NCI-H1694 treated with DMSO at 0.1 percent for 48 hours (cell line): ENCODE data around the gene CLCN2.

Source experiments
- DNase-seq: peaks from one replicate; lab custom pipeline; 2025; lab: John Stamatoyannopoulos, UW

Gene CLCN2

DNA sequence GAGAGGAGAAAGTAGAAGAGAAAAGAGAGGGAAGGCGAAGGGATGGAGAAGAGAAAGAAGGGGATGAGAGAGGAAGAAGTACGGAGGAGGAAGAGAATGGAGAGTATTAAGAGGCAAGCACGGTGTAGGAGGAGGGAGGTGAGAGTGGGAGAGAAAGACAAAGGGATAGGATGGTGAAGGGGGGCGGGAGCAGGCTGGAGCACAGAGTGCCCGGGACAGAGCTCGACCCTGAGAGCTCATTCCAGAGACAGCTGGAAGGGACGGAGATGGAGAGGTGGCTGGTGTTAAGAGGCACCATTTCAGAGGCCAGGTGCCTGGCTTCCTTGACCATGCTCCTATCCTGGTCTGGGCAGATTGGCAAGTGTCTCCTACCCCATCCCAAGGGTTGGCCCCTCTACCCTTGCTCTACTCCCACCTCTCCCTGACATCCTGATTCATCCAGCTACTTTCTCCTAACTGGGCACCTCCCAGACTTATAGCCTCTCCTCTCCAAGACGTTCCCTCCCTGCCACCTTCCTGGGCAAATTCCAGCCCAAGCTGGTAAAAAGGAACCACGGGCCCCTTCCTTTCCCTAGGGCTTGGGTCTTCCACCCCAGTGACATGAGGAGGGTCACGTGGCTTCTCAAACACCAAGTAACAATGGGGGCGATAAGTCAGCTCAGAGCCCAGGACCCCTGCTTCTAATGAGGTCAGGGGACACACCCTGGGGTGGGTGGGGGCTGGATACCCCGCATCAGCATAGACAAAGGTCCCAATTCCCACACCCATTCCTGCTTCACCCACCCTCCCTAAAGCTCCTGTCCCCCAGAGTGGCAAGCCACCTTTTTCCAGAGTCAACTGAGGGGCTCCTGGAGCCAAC lies 1.1 kb downstream of the CLCN2 start:
- DNase-seq, result no peak

DNA sequence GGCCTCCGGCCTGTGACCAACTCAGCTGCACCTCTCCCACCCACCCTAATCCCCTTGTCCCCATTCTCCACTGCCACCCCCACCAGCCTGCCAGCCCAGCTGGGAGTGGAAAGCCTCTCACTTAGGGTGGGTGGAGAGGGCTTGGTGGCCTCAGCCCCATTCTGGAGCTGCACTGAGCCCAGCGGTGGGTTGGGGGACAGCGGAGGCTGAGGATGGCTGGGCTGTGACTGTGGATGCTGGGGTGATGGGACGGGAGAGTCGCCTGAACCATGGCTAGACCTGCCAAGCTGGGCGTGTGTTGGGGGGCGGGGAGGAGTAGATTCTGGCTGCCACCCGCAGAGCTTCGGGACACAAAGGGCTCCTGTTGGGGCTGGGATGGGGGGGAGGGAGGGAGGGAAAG lies 1.8 kb downstream of the CLCN2 start:
- no peak for DNase-seq

DNA sequence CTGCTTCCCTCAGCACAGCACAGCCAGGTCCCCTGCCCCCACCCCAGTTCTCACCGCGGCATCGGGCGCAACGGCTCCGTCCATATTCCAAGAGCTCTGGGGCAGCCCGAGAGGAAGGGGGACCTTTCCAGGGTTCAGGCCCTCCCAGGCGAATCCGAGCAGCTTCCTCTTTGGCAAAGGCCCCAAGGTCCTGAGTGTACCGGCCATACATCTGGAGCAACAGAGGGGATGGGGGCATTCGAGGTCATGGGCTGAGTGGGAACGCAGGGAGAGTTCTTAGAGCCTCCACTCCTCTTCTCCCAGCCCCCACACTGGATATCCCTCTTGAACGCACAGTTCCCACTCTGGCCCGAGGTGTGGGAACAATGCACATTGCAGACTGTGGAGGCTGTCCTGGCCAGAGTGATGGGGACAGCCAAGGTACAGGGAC lies 2.5 kb downstream of the CLCN2 start:
- no peak for DNase-seq

DNA sequence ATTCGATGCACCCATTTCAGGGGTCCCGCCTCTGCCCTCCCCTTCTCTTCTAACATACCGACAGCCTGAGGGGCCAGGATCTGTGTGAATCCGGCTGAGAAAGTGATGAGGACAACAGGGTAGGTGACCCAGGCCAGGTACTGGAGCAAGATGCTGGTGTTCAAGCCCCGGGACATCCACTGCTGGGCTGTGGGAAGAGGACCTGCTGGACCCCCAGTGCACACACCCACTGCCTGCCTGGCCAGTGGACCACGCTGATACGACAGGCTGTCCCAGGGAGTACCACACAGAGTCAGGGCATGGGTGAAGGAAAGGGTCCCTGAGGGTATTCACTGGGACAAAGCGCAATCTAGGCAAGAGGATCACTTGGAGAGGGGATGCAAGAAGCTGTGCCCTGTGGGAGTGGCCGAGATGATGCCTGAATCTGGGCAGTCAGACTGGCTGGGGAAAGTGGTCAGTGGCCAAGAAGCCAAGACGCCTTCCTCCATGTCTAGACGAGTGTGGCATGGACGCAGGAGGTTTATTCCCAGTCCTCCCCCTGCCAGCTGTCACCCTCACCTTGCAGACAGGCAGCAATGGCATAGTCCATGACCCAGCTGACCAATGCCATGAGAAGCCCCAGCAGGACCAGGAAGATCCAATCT lies 3.2 kb downstream of the CLCN2 start:
- no peak for DNase-seq

DNA sequence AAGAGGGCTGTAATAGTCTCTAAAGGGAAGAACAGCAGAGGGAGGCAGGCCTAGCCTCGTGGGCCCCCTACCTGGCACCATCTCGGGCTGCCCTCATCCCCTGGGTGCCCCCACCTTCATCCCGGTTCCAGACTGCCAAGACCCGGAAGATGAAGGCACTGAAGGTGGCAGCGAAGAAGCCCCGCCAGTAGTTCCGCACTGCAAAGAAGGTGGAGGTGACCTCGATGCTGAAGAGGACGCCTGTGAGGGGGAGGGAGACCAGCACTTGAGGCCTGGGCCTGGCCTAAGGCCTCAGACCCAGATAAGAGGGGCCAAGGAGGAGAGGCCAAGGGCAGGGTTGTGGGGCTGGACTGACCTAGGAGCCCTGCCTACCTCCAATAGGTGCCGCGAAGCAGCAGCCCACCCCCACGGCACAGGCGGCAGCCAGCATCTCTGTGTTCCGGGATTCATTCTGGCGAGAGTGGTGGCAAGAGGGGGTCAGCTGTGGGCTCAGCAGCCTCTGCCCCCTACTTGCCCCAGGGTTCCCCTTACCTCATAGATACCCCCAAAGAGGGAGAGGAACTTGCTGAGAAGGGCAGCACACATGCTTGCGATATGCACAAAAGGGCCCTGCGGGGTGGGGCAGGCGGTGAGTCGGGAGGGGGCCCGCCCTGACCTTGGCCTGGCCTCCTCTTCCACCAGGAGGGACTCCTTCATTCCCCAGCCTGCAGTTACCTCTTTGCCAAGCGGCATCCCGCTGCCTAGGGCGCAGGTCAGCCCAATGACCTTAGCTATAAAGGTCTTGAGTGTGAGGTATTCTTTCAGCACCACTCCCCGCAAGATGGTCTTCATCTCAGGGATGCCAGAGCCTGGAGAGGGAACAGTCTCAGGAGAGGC lies 3.9 kb downstream of the CLCN2 start:
- DNase-seq, result no peak

DNA sequence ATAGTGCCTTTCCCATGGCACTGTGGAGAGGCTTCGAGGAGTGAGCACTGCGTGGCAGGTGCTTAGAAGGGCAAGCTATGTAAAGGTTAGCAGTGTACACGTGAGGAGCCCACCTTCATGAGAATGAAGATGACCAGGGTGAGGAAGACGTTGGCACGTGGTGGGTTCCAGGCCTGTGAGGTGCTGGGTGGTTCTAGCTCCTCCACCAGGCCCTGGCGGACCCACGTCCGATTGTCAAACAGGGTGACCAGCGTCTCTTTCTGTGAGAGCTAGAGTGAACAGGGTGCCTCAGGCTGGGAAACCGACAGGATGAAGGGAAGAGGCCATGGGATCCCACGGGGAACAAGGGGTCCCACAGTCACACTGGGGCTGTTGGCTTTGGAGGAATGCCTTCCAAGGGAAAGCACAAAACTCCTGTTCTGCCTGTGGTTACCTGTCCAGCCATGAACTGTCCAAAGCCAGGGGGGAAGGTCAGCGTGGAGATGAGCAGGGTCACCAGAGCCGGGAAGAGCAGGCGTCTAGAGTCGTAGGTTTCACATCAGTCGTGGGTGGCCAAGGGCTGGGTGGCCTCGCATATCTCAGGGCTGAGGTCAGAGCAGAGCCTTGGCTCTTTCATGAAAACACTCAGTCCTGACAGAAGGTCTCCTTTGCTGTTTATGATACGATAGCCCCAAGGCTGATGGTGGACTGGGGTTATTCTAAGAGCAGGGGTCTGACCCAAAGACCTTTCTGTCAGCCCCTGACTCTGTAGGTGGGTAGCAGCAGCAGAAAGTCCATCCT lies 6.0 kb downstream of the CLCN2 start:
- no peak for DNase-seq

DNA sequence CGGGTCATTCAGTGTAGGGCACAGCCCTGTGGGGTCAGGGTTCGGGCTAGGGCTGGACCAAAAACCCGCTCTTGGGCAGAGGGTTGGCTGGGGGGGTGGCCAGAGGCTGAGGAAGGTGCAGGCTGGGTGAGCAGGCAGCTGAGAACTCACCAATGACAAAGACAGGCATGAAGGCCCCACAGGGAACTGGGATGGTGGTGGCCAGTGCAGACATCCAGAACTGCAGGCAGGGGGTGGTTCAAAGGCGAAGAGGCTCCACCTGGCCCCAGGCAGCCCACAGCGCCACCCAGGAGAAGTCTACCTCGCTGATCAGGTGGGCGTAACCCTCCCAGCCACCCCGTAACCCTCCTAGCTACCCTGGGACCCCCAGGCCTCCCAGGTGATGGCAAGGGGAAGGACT lies 6.7 kb downstream of the CLCN2 start:
- no peak for DNase-seq

DNA sequence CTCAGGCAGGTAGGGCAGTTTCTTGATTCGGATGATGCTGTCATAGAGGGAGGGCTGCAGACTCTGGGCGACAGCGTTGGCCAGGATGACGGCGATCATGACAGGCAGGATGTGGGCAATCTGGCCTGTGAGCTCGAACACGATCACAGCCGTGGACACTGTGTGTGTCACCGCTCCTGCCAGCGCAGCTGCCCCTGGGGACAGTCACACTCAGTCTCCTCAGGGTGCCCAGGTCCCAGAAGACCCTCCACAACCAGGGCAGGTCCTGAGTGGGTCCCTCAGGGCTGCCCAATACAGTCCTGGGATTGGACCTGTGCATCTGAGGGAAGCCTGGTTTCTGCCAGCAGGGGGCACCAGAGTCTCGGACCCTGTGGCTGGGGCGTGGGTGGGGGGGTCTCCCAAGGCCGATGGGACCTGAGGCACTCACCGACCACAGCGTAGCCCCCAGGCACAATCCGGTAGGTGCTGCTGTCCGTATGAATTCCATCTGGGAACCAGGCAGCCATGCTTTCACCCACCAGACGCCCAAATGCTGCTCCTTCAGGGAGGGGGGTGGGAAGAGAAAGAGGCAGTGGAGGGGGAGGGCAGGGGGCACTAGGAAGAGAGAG lies 7.2 kb downstream of the CLCN2 start:
- peak; percentile 3 for DNase-seq

DNA sequence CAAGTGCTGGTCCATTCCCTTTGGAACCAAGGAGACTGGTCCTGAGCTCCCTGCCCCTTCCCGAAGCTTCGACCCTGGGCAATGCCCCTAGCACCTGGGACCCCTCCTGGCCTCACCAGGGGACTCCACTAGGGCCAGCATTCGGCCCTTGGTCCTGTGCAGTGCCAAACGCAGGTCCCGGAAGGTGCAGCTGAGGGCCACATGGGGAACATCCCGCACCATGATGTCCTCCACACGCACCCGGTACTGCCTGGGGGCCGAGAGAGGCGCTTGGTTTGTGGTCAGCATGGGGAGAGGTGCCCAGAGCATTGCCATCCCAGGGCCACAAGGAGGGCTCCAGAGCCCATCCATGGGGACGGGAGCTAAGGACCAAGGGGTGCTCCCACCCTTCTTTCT lies 7.9 kb downstream of the CLCN2 start:
- DNase-seq, result no peak

DNA sequence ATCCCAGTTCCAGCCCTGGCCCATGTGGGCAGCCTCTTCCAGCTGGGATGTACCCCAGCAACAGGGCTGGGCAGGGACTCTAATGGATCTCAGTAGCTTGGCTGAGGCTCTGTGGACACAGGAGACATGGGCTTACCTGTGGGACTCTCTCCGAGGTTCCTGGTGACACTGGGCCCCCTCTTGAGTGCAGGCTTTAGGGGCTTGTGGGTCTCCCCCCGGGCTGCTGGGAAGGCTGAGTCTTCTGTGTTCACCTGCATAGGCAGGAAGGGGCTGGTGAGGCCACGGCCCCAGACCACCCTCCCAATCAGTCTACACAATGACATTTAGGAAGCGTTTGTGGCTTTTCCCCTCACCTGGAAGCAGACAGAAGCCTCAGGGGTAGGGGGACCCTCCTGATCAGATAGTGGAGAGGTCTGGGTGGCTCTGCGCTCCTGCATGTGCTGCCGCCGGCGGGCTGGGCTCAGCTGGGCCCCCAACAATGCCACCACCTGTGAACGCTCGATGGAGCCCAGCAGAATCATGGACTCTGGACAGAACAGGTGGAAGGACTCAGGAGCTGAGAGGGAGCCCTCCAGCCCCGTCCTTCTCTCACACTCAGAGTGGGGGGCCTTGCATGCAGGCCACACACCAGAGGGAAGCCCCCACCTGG lies 8.4 kb downstream of the CLCN2 start:
- no peak for DNase-seq

DNA sequence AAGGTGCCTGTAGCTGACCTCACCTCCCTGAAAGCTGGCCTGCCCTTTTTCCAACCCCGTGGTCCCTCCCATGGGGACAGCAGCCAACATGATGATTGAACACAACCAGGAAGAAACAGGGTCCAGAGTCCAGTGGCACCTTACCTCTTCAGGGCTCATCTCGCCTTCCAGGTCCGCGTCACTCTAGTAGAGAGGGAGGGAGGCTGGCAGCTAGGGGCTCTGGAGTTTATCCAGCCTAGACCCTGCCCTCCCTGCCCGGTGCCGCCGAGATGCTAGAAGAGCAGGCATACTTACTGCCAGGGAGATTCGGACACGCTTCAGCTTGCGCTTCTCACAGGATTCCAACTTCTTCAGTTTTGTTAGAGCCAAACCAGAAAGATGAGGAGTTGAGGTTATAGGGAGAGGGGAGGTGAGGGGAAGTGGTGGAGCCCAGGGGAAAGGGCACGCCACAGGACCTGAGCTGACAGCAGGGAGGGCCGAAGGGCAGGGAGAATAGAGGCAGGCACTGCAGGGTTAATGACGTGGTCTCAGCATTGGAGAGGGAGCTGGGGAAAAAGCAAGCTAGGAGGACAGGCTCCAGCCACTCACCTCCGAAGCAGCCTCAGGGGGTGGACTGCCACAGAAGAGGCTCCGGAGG lies 9.1 kb downstream of the CLCN2 start:
- DNase-seq, result no peak

DNA sequence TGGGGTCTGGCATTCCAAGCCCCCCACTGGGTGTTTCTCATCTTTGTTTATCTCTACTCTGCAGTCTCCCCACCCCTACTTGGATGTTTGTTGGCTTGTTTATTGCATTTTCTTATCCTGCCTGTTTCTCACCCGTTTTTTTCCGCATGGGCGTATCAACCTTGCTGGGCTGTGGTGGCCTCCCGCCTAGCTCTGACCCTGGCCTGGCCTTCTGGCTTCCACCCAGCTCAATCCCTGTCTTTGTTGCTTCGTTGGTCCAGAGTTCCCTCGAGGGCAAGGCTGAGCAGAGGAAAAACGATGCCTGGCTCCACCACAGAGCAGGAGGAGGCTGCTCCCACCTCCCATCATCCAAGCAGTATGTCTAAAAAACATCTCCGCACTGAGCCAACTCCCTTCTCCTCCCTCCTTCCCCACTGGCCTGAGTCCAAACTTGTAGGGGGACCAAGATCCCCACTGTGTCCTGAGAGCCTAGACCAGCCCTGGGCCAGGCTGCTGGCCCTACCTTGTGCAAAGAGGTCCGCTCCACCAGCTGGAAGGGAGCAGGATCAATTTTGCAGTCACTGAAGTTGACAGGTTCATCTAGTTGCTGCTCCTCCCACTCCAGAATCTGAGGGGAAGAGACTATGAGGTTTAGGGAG lies 9.8 kb downstream of the CLCN2 start:
- DNase-seq, result no peak

DNA sequence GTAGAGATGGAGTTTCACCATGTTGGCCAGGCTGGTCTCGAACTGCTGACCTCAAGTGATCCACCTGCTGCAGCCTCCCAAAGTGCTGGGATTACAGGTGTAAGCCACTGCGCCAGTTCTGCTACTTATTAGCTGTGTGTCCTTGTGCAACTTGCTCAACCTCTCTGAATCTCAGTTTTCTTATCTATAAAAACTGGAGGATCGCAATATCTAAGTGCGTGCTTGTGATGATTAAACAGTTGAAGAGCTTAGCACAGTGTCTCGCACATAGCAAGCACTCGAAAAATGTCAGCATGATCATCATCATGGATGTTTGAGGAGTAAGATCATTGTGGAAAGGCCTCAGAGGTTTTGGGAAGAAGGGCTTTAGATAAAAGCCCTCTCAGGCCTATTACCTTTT lies 10.8 kb downstream of the CLCN2 start:
- no peak for DNase-seq

DNA sequence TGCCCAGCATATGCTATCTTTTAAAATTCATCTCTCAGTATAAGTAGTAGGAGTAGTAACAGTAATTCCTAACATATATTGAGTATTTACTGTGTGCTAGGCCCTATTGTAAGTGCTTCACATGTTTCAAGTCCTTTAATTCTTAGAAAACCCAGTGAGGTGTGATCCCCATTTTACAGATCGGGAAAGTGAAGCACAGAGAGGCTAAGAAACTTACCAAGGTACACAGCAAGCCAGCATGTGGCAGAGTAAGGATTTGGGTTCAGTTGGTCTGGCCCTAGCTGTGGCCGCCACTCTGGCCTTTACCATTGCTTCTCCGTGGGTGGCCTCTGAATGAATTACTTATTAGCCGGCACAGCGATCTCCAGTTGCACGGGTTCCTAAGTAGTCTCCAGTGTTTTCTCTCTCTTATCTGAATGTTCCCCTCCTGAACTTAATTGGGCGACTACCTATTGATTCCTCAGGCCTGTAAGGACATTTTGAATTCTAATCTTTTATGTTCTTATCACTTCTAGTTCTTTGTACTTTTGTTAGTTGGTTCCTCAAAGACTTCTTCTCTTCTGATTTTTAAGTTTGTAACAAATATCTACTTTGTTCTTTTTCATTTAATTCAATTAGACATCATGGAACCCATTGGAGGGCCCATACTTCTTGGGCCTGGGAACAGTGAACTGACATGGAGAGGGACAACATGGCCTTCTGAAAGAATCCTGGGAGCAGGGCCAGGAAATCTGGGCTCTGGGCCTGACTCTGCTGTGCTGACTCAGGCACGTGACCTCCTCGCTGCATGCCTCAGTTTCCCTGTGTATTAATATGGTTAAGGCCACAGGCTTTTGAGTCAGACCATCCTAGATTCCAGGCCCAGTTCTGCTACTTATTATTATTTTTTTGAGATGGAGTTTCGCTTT lies 11.6 kb downstream of the CLCN2 start:
- no peak for DNase-seq

DNA sequence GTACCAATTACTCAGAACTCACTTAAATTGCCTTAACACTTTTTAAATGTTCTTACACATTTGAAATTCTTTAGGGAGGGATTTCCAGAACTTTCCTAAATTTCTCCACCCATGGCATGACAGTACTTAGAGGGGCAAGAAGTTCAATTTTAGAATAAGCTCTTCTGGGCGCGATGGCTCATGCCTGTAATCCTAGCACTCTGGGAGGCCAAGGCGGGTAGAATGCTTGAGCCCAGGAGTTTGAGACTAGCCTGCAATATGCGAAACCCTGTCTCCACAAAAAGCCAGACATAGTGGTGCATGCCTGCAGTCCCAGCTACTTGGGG lies 13.4 kb downstream of the CLCN2 start:
- no peak for DNase-seq

DNA sequence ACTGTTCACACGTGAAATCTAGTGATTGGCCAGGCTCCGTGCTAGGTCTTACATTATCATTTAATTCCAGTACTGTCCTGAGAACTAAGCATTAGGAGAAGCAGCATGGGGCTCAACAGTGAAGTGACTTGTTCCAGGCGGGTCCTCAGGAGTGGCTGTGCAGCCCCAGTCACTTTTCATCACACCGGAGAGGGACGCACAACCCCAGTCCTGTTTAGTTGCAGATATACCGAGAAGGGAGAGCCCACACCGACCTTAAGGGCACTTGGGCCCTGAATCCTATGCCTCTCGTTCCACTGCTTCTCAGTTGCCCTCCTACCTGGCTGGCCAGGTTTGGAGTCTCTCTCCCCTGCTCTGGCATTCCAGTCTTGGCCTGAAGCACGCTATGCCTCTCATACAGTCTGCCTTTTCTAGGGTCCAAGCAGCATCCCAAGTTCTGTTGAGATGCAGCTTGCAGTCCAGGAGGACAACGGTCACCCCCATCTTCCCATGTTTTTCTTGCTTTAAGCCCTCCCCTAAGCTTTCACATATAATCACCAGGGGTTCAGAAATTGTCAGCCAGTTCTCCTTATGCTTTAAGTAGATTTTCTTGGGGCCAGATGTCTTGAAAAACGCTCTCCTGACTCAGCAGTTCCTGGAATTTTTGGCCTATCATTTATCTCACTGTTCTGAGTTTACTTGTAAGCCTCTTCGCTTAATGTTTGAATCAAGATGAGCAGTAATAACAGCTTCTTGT lies 13.9 kb downstream of the CLCN2 start:
- DNase-seq, result no peak

DNA sequence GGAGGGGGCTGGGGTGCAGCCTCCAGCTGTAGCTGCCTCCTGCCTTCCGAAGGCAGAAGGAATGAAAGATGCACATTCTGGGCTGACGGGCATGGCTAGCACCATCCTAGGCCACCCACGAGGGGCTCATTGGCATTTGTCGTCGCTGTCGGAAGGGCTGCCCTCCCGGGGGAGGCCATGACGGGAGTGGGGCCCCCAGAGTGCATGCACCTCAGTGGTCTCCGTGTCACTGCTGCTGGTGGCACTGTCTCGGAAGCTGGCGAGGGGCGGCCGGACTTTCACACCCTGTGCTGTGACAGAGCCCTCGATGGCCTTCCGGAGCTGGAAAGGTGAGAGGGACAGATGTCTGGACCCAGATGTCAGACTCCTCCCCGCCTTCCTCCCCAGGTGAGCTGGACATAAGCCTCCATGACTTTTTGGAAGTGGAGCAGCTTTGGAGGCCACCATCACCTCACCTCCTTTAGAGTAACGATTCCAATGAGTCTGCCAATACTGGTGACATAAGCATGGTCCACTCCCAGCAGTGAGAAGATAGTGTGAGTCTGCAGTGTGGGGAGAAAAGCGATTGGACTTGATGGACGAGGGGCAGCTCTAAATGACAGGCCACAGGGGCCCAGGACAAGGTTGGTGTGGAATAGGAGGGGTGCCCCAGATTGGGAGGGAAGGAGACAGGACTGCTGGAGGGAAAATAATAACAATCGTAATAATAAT lies 14.8 kb downstream of the CLCN2 start:
- DNase-seq, result no peak
